Gastrocnemius medialis (tissue), 4 donors: ENCODE results near the gene HIC1.

Experiments used
- CTCF ChIP-seq, 5 experiments: fragments of 450-650 bp in 3 of 5; fragments of 200-600 bp in 2 of 5; sonication (generic) in 2 of 5; IDR thresholded peaks in 4 of 5; conservative IDR thresholded peaks in 1 of 5; 1 replicate in 4 of 5; 2 replicates in 1 of 5; pipeline ENCODE4 v1.5.1; 2016 to 2019; ENCODE audit warnings: antibody characterized with exemption in 5 of 5, mild to moderate bottlenecking in 3 of 5, moderate library complexity in 3 of 5
- POLR2A ChIP-seq, 2 donors: fragments of 450-650 bp; IDR thresholded peaks; one replicate each; pipeline ENCODE4 v1.6.1; 2017; ENCODE audit warnings: antibody characterized with exemption in 2 of 2, mild to moderate bottlenecking in 2 of 2, moderate library complexity in 2 of 2

GRCh38 chr17:2076087-2076984, 21.4 kb downstream of the HIC1 start:
- TF ChIP-seq POLR2A (IDR thresholded peaks at IDR 0.05) (no peak), CTCF (IDR thresholded peaks at IDR 0.05 in 4 of 5, conservative IDR thresholded peaks at IDR 0.05 in 1 of 5) (no peak)
